Ovary (tissue), 9 donors: ENCODE results near the gene SRSF10. TPM values are rescaled to one million over a fixed set of nuclear protein-coding genes. Genes with fewer than 3 reads are reported as not detected.
"Not testable (repeated sequence)": the region's sequence is repeated elsewhere in the genome, so short reads cannot be mapped to it uniquely, and the experiment has no call there.

ENCODE experiments used
- DNase-seq, 5 donors: peaks; one replicate each; pipeline ENCODE4 v3.0.0-alpha.2; 2019 to 2020
- H3K27ac ChIP-seq, 2 donors: fragments of 200-600 bp; one replicate each; pipeline versions ENCODE4 v1.5.1 to v1.8.0; 2019 to 2022
- H3K27me3 ChIP-seq: fragments of 200-600 bp; one replicate; pipeline ENCODE4 v1.8.0; 2022
- H3K36me3 ChIP-seq: fragments of 200-600 bp; sonication (generic); one replicate; pipeline ENCODE4 v1.5.1; 2019
- H3K4me1 ChIP-seq: one replicate; pipeline ENCODE4 v1.8.1; 2013; ENCODE audit warnings: mild to moderate bottlenecking, moderate library complexity; ENCODE audit not compliant: insufficient read depth
- H3K4me3 ChIP-seq: fragments of 200-600 bp; sonication (generic); one replicate; pipeline ENCODE4 v1.5.1; 2017
- H3K9me3 ChIP-seq, 2 donors: fragments of 200-600 bp in 1 of 2; sonication (generic) in 1 of 2; one replicate each; pipeline versions ENCODE4 v1.5.1 to v1.8.1; 2013 to 2019; ENCODE audit warnings: mild to moderate bottlenecking in 1 of 2, moderate library complexity in 1 of 2
- CTCF ChIP-seq, 3 donors: fragments of 450-650 bp in 2 of 3; fragments of 200-600 bp in 1 of 3; IDR thresholded peaks; one replicate each; pipeline versions ENCODE4 v1.5.1 to v1.8.0; 2016 to 2022; ENCODE audit warnings: antibody characterized with exemption in 3 of 3, mild to moderate bottlenecking in 1 of 3
- EP300 ChIP-seq: sonication (generic); formaldehyde crosslinking; IDR thresholded peaks from one replicate; pipeline ENCODE4 v1.6.1; 2017; ENCODE audit warnings: antibody characterized with exemption
- POLR2A ChIP-seq: fragments of 450-650 bp; IDR thresholded peaks from one replicate; pipeline ENCODE4 v1.6.1; 2017; ENCODE audit warnings: antibody characterized with exemption, mild to moderate bottlenecking, moderate library complexity
- WGBS, 3 donors: extraction: QIAGEN DNeasy Blood & Tissue Kit in 1 of 3; methylation state at CpG; one replicate each; pipeline versions ENCODE4 v1.1.5 to v1.1.7; 2013 to 2017; 5-methylcytosine and 5-hydroxymethylcytosine counted together
- intact Hi-C, 4 donors: fragments of 100-400 bp; cut with DNase I; formaldehyde crosslinking; loops; one replicate each; pipeline versions ENCODE4 v1.11.0 to v1.15.1; 2022 to 2023
- polyA plus RNA-seq, 2 donors: library from polyadenylated mRNA; stranded (reverse); fragments of 200-250 nt in 1 of 2; fragments of 350-450 nt in 1 of 2; fragmentation: Illumina TruSeq in 1 of 2; extraction: RNeasy Lipid Tissue Mini Kit (QIAGEN cat#74804) in 1 of 2; gene quantifications; one replicate each; pipeline ENCODE4 v1.2.3, GENCODE V29; 2013 to 2014
- total RNA-seq, 7 donors: library from RNA; depleted of rRNA in 2 of 7; stranded (reverse); fragments of >200 nt in 2 of 7; fragmentation: NEBNext Ultra II Directional in 3 of 7; extraction: Animal tissue kit (Norgen Biotek cat#: 25700) in 3 of 7; gene quantifications; one replicate each; pipeline versions ENCODE4 v1.1.0 to v1.2.4, GENCODE V29; 2016 to 2023
- donor health status: DM: no; HTN: no; CAD: no; lungs with moderate emphysema.
- donor health status: DM: no; HTN: no; CAD: no.
- donor health status: Bipolar disorder and iron deficiency.
- donor health status: DM: yes; HTN: yes; CAD: no.
- donor health status: DM: no; HTN: no; CAD: no.
- donor health status: DM: yes; HTN: yes; CAD: no.

SRSF10 gene
- total and polyA plus RNA-seq, 9 donors, result 57.1 to 130 (median 99.1) TPM

GRCh38 chr1:23960291-23961020, 19.7 kb downstream of the SRSF10 start:
- no peaks in the 10 kb centered on the region for H3K4me1 ChIP-seq
- H3K9me3 ChIP-seq, result no peaks in the 10 kb centered on the region
- H3K27me3 ChIP-seq, result no peaks in the 10 kb centered on the region
- peak overlapping the region; percentile 93 to 99 for H3K27ac ChIP-seq
- WGBS, 3 donors, result 0 to 1% (median 0%) methylated on average over 15 of the region's 15 CpGs
- H3K36me3 ChIP-seq, result no peaks in the 10 kb centered on the region
- H3K4me3 ChIP-seq, result peak overlapping the region; percentile 84
- intact Hi-C loops, result no loop called here
- TF ChIP-seq CTCF (IDR thresholded peaks at IDR 0.05) (no peak), EP300 (no peak), POLR2A (no peak)
- no peak for DNase-seq

GRCh38 chr1:23959461-23960290, 20.5 kb downstream of the SRSF10 start, which contains the start of gene PNRC2:
Gene PNRC2 (plus strand): TSS chr1:23959828. CDS start chr1:23961458, 1,630 bp downstream.
- no peaks in the 10 kb centered on the region for H3K4me1 ChIP-seq

GRCh38 chr1:23958810-23959460, 21.2 kb downstream of the SRSF10 start:
- Histone ChIP-seq H3K4me3 (peak overlapping the region; percentile 84), H3K27ac (peak overlapping the region; percentile 93 to 99), H3K36me3 (no peaks in the 10 kb centered on the region), H3K27me3 (no peaks in the 10 kb centered on the region), H3K4me1 (no peaks in the 10 kb centered on the region), H3K9me3 (no peaks in the 10 kb centered on the region)
- TF ChIP-seq EP300 (no peak), POLR2A (peak; percentile 7)
- WGBS, 3 donors, result 1 to 2% (median 1%) methylated on average over 26 to 30 of the region's 30 CpGs
- peak in 4 of 5 donors; percentile 72 to 82 (median 76) for DNase-seq
- intact Hi-C loops, result loop anchor here in 2 of 4 donors (5.0 kb wide), 3 partner anchors 37 to 68 kb away; no protein-coding TSS in a partner anchor

More at GRCh38 chr1:23959461-23960290, 20.5 kb downstream of the SRSF10 start, which contains the start of gene PNRC2:
- H3K27ac ChIP-seq, result peak within 1 kb of the TSS; percentile 93 to 99
- H3K9me3 ChIP-seq, result no peaks in the 10 kb centered on the region
- WGBS, 3 donors, result 0 to 2% (median 1%) methylated on average over 60 to 84 of the region's 84 CpGs
- H3K27me3 ChIP-seq, result no peaks in the 10 kb centered on the region
- intact Hi-C loops, result loop anchor here in 2 of 4 donors (5.0 kb wide), 3 partner anchors 37 to 68 kb away; no protein-coding TSS in a partner anchor
- TF ChIP-seq POLR2A, result peak; percentile 98
- no peak for TF ChIP-seq EP300
- TF ChIP-seq CTCF (IDR thresholded peaks at IDR 0.05), result peak in 1 of 3 donors; percentile 27
- no peaks in the 10 kb centered on the region for H3K36me3 ChIP-seq
- peak within 1 kb of the TSS; percentile 84 for H3K4me3 ChIP-seq
- DNase-seq, result peak; percentile 94 to 97 (median 96)

- WGBS, 3 donors, result 54 to 68% (median 60%) methylated on average over 19 of the region's 19 CpGs
These were observed 21.9 kb downstream of the SRSF10 start for GRCh38 chr1:23958040-23958809.

More at GRCh38 chr1:23958040-23958809, 21.9 kb downstream of the SRSF10 start:
- H3K4me1 ChIP-seq, DNase-seq, H3K27me3 ChIP-seq, H3K36me3 ChIP-seq, H3K9me3 ChIP-seq: not testable (repeated sequence)
- Histone ChIP-seq H3K4me3 (peak overlapping the region; percentile 84), H3K27ac (peak overlapping the region; percentile 93 to 99)
- intact Hi-C loops, result loop anchor here in 2 of 4 donors (5.0 kb wide), 3 partner anchors 36 to 69 kb away; no protein-coding TSS in a partner anchor
